K562 (cell line): ENCODE results near the gene CUL2. TPM values are rescaled to one million over a fixed set of nuclear protein-coding genes. Genes with fewer than 3 reads are reported as not detected.

Experiments used
- BRD4 ChIP-seq: fragments of 200-600 bp; sonication (generic); IDR thresholded peaks from 2 replicates; pipeline ENCODE4 v1.6.1; 2017; ENCODE audit warnings: inconsistent platforms
- ETV1 ChIP-seq: fragments of 450-650 bp; conservative IDR thresholded peaks from 2 replicates; pipeline ENCODE4 v1.6.1; 2016; ENCODE audit warnings: missing genetic modification characterization, control low read depth, low read depth, missing compliant biosample characterization
- NCOR1 ChIP-seq: fragments of 450-650 bp; IDR thresholded peaks from 2 replicates; pipeline ENCODE4 v1.6.1; 2016; ENCODE audit warnings: mild to moderate bottlenecking, moderate library complexity
- NEUROD1 ChIP-seq: fragments of 150-350 bp; IDR thresholded peaks from 2 replicates; pipeline ENCODE4 v1.6.1; 2014; ENCODE audit warnings: borderline replicate concordance, low read length, low read depth; ENCODE audit not compliant: partially characterized antibody
- NFRKB ChIP-seq: fragments of 450-650 bp; IDR thresholded peaks from 2 replicates; pipeline ENCODE4 v1.6.1; 2016; ENCODE audit warnings: low read depth
- RAD21 ChIP-seq, 2 experiments: fragments of 250-450 bp in 1 of 2; fragments of 450-650 bp in 1 of 2; sonication (Bioruptor Pico) in 1 of 2; formaldehyde crosslinking in 1 of 2; IDR thresholded peaks in 1 of 2; conservative IDR thresholded peaks in 1 of 2; 2 replicates each; pipeline versions ENCODE4 v1.4.0 to v1.8.0; 2020 to 2022; ENCODE audit warnings: mild to moderate bottlenecking in 2 of 2, moderate library complexity in 1 of 2
- TEAD1 ChIP-seq, 2 experiments: fragments of 450-650 bp in 1 of 2; sonication (generic) in 1 of 2; formaldehyde crosslinking; IDR thresholded peaks; 2 replicates each; pipeline versions ENCODE4 v1.4.0 to v1.8.0; 2020 to 2022; ENCODE audit warnings: mild to moderate bottlenecking in 2 of 2, missing genetic modification reagents in 1 of 2
- U2AF2 ChIP-seq: fragments of 200-400 bp; formaldehyde crosslinking; optimal IDR thresholded peaks from 2 replicates; pipeline ENCODE3; 2017; ENCODE audit warnings: low read depth, mild to moderate bottlenecking, low read length
- ZKSCAN3 ChIP-seq: fragments of 250-450 bp; sonication (Bioruptor Pico); IDR thresholded peaks from 2 replicates; pipeline ENCODE4 v1.4.0; 2020
- polyA plus RNA-seq, 8 experiments: library from polyadenylated mRNA; depleted of rRNA in 4 of 8; stranded (reverse) in 5 of 8; unstranded in 3 of 8; fragments of >200 nt; fragmentation: Nextera tagmentation in 2 of 8; fragmentation: Illumina TruSeq in 1 of 8; extraction: Ambion mirVana in 2 of 8; extraction: Trizol in 1 of 8; gene quantifications; 2 replicates each; pipeline versions ENCODE4 v1.2.1 to v1.2.3, GENCODE V29; 2011 to 2014; ENCODE audit warnings: inconsistent platforms in 1 of 8, missing spikeins in 1 of 8
- total RNA-seq, 7 experiments: library from RNA; depleted of rRNA in 6 of 7; stranded (reverse); fragments of >200 nt in 6 of 7; fragmentation: Illumina TruSeq in 2 of 7; extraction: Trizol in 2 of 7; gene quantifications; 2 replicates each; pipeline versions ENCODE4 v1.2.1 to v1.2.3, GENCODE V29; 2011 to 2021; ENCODE audit warnings: low replicate concordance in 1 of 7
- TF ChIP-seq, protein P1 (sequence below): fragments of 450-650 bp; conservative IDR thresholded peaks from 2 replicates; pipeline ENCODE4 v1.6.1; 2016; ENCODE audit warnings: missing genetic modification characterization, low read depth, mild to moderate bottlenecking, control low read depth, missing compliant biosample characterization
- TF ChIP-seq, protein P2 (sequence below): fragments of 250-450 bp; sonication (Bioruptor Pico); IDR thresholded peaks from 2 replicates; pipeline ENCODE4 v1.5.0; 2020; ENCODE audit warnings: mild to moderate bottlenecking, borderline replicate concordance
- TF ChIP-seq, protein P3 (sequence below): fragments of 250-450 bp; sonication (Bioruptor Pico); IDR thresholded peaks from 2 replicates; pipeline ENCODE4 v1.8.0; 2021; ENCODE audit warnings: borderline replicate concordance, mild to moderate bottlenecking, moderate library complexity; ENCODE audit not compliant: poor library complexity, severe bottlenecking
- TF ChIP-seq, protein P4 (sequence below), 2 experiments: fragments of 450-650 bp; conservative IDR thresholded peaks; 2 replicates each; pipeline ENCODE4 v1.6.1; 2017; ENCODE audit warnings: mild to moderate bottlenecking in 2 of 2, moderate library complexity in 2 of 2
- TF ChIP-seq, protein P5 (sequence below): sonication (generic); formaldehyde crosslinking; IDR thresholded peaks from 2 replicates; pipeline ENCODE4 v1.8.0; 2022; ENCODE audit warnings: mild to moderate bottlenecking, missing genetic modification reagents
- TF ChIP-seq, protein P6 (sequence below): fragments of 250-450 bp; sonication (Bioruptor Pico); IDR thresholded peaks from 2 replicates; pipeline ENCODE4 v1.4.0; 2020; ENCODE audit warnings: mild to moderate bottlenecking, moderate library complexity

CUL2 gene
- total and polyA plus RNA-seq, 9 of the 15 experiments (the other 6 are each of a cell fraction or from before 2014, with no cell fraction given) = 17.3 to 46.3 (median 41.2) TPM

DNA sequence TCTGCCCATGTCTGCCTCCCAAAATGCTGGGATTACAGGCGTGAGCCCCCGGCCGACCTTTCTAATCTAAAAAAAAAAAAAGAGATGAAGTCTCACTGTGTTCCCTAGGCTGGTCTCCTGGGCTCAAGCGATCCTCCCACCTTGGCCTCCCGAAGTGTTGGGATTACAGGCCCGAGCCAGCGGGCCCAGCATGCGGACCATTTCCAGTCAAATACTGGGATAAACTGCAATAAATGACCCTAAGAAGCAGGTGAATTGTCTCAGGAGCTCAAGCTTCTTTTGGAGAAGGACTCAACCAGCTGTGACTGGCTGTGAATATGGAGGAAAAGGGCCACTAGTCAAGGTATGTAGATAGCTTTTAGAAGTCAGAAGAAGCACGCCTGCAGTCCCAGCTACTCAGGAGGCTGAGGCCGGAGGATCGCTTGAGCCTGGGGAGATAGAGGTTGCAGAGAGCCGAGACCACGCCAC lies 36.0 kb upstream of the CUL2 start (continued):
- TF ChIP-seq, protein P1, sequence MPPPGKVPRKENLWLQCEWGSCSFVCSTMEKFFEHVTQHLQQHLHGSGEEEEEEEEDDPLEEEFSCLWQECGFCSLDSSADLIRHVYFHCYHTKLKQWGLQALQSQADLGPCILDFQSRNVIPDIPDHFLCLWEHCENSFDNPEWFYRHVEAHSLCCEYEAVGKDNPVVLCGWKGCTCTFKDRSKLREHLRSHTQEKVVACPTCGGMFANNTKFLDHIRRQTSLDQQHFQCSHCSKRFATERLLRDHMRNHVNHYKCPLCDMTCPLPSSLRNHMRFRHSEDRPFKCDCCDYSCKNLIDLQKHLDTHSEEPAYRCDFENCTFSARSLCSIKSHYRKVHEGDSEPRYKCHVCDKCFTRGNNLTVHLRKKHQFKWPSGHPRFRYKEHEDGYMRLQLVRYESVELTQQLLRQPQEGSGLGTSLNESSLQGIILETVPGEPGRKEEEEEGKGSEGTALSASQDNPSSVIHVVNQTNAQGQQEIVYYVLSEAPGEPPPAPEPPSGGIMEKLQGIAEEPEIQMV = no peak
- TF ChIP-seq NEUROD1 (no peak), ETV1 (tag) (no peak), NFRKB (0 out of 2 replicates have a peak, but pooled peaks have one; percentile 46), RAD21 (CRISPR knock-in tag; conservative IDR thresholded peaks at IDR 0.05 in 1 of 2, IDR thresholded peaks at IDR 0.05 in 1 of 2) (no peak), U2AF2 (no peak), NCOR1 (no peak), ZKSCAN3 (CRISPR knock-in tag) (no peak), TEAD1 (CRISPR knock-in tag; IDR thresholded peaks at IDR 0.05) (peak in 1 of 2 experiments; percentile 56; a peak in 2 of 4 replicates), BRD4 (0 out of 2 replicates have a peak, but pooled peaks have one; percentile 39)
- TF ChIP-seq, protein P2, sequence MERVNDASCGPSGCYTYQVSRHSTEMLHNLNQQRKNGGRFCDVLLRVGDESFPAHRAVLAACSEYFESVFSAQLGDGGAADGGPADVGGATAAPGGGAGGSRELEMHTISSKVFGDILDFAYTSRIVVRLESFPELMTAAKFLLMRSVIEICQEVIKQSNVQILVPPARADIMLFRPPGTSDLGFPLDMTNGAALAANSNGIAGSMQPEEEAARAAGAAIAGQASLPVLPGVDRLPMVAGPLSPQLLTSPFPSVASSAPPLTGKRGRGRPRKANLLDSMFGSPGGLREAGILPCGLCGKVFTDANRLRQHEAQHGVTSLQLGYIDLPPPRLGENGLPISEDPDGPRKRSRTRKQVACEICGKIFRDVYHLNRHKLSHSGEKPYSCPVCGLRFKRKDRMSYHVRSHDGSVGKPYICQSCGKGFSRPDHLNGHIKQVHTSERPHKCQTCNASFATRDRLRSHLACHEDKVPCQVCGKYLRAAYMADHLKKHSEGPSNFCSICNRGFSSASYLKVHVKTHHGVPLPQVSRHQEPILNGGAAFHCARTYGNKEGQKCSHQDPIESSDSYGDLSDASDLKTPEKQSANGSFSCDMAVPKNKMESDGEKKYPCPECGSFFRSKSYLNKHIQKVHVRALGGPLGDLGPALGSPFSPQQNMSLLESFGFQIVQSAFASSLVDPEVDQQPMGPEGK (CRISPR knock-in tag) = no peak
- TF ChIP-seq, protein P3, sequence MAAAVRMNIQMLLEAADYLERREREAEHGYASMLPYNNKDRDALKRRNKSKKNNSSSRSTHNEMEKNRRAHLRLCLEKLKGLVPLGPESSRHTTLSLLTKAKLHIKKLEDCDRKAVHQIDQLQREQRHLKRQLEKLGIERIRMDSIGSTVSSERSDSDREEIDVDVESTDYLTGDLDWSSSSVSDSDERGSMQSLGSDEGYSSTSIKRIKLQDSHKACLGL (CRISPR knock-in tag) = no peak
- TF ChIP-seq, protein P4, sequence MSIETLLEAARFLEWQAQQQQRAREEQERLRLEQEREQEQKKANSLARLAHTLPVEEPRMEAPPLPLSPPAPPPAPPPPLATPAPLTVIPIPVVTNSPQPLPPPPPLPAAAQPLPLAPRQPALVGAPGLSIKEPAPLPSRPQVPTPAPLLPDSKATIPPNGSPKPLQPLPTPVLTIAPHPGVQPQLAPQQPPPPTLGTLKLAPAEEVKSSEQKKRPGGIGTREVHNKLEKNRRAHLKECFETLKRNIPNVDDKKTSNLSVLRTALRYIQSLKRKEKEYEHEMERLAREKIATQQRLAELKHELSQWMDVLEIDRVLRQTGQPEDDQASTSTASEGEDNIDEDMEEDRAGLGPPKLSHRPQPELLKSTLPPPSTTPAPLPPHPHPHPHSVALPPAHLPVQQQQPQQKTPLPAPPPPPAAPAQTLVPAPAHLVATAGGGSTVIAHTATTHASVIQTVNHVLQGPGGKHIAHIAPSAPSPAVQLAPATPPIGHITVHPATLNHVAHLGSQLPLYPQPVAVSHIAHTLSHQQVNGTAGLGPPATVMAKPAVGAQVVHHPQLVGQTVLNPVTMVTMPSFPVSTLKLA (conservative IDR thresholded peaks at IDR 0.05) = no peak
- TF ChIP-seq, protein P5, sequence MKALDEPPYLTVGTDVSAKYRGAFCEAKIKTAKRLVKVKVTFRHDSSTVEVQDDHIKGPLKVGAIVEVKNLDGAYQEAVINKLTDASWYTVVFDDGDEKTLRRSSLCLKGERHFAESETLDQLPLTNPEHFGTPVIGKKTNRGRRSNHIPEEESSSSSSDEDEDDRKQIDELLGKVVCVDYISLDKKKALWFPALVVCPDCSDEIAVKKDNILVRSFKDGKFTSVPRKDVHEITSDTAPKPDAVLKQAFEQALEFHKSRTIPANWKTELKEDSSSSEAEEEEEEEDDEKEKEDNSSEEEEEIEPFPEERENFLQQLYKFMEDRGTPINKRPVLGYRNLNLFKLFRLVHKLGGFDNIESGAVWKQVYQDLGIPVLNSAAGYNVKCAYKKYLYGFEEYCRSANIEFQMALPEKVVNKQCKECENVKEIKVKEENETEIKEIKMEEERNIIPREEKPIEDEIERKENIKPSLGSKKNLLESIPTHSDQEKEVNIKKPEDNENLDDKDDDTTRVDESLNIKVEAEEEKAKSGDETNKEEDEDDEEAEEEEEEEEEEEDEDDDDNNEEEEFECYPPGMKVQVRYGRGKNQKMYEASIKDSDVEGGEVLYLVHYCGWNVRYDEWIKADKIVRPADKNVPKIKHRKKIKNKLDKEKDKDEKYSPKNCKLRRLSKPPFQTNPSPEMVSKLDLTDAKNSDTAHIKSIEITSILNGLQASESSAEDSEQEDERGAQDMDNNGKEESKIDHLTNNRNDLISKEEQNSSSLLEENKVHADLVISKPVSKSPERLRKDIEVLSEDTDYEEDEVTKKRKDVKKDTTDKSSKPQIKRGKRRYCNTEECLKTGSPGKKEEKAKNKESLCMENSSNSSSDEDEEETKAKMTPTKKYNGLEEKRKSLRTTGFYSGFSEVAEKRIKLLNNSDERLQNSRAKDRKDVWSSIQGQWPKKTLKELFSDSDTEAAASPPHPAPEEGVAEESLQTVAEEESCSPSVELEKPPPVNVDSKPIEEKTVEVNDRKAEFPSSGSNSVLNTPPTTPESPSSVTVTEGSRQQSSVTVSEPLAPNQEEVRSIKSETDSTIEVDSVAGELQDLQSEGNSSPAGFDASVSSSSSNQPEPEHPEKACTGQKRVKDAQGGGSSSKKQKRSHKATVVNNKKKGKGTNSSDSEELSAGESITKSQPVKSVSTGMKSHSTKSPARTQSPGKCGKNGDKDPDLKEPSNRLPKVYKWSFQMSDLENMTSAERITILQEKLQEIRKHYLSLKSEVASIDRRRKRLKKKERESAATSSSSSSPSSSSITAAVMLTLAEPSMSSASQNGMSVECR = no peak
- TF ChIP-seq, protein P6, sequence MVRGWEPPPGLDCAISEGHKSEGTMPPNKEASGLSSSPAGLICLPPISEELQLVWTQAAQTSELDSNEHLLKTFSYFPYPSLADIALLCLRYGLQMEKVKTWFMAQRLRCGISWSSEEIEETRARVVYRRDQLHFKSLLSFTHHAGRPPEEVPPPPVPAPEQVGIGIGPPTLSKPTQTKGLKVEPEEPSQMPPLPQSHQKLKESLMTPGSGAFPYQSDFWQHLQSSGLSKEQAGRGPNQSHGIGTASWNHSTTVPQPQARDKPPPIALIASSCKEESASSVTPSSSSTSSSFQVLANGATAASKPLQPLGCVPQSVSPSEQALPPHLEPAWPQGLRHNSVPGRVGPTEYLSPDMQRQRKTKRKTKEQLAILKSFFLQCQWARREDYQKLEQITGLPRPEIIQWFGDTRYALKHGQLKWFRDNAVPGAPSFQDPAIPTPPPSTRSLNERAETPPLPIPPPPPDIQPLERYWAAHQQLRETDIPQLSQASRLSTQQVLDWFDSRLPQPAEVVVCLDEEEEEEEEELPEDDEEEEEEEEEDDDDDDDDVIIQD (CRISPR knock-in tag) = no peak
